DLD1 (cell line): Measurements from ENCODE around the gene UBN1.

Source experiments
- in situ Hi-C: cut with HindIII; loops from 2 replicates; pipeline ENCODE4 v1.10.0; 2017; ENCODE audit warnings: low sequenced_read_pairs

Gene UBN1

DNA sequence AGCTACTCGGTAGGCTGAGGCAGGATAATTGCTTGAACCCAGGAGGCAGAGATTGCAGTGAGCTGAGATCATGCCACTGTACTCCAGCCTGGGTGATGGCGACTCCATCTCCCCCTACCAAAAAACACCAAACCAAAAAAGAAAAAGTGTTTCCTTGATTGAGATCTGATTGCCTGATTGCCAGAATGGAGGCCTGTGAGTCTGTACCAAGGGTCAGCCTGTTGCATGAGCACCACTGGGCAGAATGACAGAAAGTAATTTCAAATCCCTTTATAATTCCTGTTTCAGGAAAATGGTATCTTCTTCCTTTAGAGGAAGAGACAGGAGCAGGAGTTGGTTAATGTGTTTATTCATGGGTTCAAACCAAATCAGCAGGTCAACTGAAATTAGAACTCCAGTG is 8.5 kb downstream of the UBN1 start:
- in situ Hi-C loops, result no loop called here

DNA sequence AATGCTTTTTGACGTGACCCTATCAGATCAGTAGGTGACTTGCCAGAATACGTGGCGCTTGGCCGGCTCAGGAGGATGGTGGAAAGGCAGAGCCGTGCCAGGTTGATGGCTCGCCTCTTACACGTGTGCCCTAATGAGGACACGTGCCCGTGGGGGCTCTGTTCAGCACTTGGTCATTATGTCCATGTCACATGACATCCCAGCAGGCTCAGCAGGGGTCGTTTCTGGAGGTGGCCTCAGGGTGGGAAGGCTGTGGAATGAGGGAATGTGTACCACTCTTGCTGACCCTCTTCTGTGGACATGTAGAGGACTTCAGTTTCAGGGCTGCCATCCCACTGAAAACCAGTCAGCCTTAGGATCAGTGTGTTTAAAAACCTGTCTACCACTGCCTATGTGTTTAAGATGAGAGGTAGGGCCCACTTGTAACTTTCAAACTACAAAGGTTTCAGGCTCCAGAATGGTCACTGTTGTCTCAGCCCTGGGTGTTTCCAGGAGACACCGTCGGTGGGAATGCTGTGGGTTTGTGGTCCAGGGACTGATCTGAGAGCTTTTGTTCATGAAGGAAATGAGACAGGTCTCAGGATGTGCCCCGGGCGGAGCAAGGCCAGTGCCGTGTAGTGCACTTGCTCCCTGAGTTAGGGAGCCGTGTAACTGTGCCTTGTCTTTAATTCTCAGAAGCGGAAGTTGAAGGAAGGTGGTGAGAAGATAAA is 12.1 kb downstream of the UBN1 start:
- in situ Hi-C loops, result no loop called here

DNA sequence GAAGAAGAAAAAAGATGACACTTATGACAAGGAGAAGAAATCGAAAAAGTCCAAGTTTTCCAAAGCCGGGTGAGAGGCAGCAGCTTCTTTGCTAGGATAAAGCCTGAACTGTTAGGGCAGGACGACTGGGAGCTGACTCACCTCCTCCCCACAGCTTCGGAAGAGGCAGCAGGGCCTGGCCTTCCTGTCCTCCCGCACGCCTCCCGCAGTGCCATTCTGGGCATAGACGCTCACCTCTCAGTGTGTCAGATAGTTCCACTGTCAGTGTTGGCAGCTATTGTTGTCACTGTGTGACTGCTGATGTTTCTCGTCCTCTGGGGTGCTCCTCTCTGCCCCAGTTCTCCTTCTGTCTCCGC is 12.6 kb downstream of the UBN1 start:
- in situ Hi-C loops, result no loop called here

DNA sequence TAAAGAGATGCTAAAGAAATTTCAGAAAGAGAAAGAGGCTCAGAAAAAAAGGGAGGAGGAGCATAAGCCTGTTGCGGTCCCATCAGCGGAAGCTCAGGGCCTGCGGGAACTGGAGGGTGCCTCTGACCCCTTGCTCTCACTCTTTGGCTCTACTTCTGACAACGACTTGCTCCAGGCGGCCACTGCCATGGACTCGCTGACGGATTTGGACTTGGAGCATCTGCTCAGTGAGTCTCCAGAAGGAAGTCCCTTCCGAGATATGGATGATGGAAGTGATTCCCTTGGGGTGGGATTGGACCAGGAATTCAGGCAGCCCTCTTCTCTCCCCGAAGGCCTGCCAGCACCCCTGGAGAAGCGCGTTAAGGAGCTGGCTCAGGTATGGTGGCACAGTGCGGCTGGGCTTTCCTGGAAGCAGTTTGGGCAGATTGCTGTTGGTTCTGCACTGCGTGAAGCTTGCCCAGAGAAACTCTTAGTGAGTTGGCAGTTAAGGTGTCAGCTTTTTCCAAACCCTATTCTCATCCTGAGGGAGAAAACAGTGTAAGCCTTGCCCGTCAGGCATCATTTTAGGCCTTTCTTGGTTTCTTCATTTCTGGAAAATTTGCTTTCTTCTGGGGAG is 13.6 kb downstream of the UBN1 start:
- in situ Hi-C loops, result no loop called here

DNA sequence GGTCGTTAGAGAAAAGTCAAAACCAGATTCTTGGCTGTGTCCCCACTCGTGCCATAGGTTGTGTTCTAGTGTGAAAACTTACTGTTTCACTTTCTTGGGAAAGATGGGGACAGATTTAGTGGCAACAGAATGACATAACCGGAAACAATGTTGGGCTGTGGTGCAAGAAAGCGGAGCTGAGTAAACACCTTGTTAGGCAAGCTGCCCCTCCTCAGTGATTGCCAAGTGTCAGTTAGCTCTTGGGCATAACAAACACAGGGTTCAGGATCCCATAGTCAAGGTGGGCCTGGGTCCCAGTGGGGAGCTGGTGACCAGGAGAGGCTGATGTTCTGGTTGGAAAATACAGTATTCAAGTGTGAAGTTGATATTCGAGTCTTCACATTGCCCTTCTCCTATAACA is 15.4 kb downstream of the UBN1 start:
- in situ Hi-C loops, result no loop called here

DNA sequence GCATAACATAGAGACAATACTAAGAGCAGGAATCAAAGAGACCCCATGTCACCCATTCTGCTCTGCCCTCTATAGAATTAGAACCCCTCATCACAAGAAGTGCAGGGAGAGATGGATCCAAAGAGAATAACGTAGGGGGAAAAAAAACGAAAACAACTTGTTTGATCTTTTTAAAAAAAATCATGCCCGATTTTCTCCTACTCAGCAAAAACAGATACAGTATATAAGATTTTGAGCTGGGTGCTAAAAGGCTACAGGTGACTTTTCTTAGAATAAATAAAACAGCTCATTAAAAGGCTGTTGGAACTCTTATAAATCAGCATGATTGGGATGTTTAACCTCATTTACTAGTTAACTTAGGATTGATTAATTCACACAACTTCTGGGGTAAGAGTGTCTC is 17.4 kb downstream of the UBN1 start:
- in situ Hi-C loops, result no loop called here

DNA sequence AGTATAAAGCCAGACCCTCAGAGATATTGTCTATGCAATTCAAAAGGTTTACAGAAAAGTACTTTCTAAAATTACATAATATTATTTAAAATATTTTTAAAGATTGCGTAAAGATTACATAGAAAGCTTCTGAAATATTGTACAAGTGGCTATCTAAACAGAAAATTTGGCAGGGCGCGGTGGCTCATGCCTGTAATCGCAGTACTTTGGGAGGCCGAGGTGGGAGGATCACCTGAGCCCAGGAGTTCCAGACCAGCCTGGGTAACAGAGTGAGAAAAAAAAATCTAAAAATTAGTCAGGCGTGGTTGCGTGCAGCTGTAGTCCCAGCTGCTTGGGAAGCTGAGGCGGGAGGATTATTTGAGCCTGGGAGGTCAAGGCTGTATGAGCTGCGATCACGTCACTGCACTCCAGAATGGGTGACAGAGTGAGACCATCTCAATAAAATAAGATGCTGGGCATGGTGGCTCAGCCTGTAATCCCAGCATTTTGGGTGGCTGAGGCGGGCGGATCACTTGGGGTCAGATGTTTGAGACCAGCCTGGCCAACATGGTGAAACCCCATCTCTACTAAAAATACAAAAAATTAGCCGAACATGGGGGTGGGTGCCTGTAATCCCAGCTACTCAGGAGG is 18.1 kb downstream of the UBN1 start:
- in situ Hi-C loops, result no loop called here

DNA sequence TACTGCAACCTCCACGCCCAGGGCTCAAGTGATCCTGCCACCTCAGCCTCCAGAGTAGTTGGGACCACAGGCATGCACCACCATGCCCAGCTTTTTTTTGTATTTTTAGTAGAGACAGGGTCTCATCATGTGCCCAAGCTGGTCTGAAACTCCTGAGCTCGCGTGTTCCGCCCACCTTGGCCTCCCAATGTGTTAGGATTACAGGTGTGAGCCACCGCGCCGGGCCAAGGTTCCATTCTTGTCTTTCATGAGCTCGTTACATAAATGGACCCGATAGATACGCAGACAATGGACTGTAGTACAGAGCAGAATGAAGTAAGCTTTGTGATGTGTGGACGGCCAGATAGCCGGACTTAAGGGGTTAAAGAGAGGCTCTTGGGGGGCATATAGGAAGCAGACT is 19.3 kb downstream of the UBN1 start:
- in situ Hi-C loops, result no loop called here

DNA sequence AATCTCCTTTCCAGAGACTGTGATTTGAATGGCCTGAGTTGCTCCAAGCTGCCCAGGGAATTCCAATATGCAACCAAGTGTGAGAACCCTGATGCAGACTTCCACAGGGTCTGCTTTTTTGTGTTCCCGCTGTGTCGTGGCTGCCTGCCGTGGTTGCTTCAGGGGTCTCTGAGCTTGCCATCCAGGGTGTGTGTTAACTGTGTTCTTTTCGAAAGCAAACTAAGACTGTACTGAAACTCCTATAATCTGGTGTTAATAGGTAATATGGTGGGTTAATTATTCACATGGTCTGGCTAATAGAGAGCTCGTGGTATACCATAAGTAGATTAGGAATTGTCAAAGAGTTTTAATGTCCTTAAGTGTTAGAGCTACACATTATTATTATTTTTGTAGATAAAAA is 20.7 kb downstream of the UBN1 start:
- in situ Hi-C loops, result no loop called here

DNA sequence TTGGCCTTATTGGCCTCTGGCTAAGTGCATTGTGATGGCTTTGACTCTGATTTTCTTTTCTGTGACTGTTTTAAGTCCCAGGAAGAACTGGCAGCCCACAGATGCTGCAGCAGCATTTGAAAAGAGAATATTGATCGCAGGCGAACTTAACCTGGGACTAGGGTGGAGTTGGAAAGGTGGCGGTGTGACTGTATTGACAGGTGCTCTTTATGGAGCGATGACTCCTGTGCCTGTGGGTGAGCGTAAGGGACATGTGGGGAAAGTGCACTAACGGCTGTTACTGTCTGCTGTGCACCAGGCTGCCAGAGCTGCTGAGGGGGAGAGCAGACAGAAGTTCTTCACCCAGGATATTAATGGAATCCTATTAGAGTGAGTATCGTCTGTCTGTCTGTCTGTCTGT is 21.3 kb downstream of the UBN1 start:
- in situ Hi-C loops, result no loop called here

DNA sequence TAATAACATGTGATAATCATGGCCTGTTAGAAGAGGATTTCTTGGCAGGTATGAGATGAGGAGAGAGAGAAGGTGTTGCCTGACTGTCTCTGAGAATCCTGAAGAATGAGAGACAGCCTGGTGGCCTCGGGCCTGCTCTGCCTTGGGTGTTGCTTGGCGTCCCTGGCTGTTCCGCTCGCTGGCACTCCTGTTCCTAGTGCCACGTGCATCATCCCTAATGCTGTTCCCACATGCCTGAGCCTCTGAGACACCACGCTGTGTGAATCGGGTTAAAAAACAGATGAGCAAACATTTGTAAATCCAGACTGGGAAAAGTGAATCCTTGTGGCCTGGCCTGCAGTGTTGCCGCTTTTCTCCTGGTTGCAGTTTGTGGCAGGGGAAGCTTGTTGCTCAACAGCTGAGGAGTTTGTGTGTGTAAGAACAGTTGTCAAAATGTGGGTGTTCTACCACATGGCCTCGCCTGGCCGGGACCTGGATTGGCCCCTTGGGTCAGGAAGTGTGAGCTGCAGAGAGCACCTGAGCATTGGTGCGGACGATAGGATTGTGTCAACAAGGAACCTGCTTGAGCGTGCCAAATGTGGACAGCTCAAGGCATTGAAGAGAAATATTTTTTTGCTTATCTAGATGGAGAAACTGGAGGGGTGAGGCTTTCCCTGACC is 22.0 kb downstream of the UBN1 start:
- in situ Hi-C loops, result no loop called here

DNA sequence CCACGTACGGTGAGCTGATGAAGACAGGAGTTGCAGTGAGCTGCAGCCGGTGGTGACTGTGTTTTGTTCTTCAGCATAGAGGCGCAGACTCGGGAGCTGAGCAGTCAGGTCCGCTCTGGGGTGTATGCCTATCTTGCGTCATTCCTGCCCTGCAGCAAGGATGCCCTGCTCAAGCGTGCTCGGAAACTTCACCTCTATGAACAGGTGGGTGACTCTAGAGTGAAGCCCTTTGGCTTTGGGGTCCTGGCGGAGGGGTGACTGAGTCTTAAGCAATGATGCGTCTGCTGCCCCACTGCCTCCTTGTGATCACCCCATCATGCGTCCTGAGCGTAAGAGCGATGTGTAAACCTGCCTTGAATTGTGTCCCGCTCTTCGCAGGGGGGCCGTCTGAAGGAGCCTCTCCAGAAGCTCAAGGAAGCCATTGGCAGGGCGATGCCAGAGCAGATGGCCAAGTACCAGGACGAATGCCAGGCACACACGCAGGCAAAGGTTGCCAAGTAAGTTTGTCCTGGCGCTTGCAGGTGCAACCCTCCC is 22.9 kb downstream of the UBN1 start:
- in situ Hi-C loops, result no loop called here

DNA sequence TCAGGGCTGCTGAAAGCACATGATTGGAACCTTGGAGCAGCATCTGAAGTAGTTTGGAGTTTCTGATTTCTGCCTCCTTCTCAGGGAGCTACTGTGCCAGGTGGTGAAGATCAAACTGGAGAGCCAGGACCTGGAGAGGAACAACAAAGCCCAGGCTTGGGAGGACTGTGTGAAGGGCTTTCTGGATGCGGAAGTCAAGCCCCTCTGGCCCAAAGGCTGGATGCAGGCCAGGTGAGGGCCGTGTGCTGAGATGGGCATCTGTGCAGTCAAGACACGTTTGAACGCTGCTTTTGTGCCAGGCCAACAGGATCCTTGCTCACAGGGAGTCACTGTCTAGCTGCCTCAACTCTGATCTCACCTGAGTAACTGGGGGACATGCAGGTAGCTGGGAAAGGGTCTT is 23.8 kb downstream of the UBN1 start:
- in situ Hi-C loops, result no loop called here

DNA sequence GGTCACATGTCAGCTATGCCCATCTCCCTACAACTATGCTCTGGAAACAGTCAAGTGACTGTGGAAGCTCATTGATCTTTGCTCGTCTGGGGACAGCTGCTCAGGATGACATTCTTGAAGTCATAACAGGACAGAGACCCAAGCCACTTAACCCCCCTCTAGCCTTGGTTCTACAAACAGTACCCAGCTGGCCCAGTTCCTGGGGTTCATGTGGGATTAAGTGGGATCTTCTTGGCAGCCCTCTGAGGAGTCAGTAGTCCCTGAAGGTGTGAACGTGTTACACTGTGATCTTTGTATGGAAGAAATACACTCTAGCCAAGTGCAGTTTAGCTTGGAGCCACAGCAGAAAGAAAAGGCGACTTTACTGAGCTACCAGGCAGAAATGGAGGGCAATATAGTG is 25.8 kb downstream of the UBN1 start:
- in situ Hi-C loops, result no loop called here

DNA sequence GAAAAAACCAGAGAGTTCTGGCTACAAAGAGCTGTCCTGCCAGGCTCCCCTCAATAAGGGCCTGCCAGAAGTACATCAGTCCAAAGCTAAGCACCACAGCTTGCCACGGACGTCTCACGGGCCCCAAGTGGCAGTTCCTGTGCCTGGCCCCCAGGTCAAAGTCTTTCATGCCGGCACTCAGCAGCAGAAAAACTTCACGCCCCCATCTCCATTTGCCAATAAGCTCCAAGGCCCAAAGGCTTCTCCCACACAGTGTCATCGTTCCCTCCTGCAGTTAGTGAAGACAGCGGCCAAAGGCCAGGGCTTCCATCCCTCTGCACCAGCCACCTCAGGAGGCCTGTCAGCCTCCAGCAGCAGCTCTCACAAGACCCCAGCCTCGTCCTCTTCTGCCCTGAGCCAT is 27.4 kb downstream of the UBN1 start:
- in situ Hi-C loops, result no loop called here

DNA sequence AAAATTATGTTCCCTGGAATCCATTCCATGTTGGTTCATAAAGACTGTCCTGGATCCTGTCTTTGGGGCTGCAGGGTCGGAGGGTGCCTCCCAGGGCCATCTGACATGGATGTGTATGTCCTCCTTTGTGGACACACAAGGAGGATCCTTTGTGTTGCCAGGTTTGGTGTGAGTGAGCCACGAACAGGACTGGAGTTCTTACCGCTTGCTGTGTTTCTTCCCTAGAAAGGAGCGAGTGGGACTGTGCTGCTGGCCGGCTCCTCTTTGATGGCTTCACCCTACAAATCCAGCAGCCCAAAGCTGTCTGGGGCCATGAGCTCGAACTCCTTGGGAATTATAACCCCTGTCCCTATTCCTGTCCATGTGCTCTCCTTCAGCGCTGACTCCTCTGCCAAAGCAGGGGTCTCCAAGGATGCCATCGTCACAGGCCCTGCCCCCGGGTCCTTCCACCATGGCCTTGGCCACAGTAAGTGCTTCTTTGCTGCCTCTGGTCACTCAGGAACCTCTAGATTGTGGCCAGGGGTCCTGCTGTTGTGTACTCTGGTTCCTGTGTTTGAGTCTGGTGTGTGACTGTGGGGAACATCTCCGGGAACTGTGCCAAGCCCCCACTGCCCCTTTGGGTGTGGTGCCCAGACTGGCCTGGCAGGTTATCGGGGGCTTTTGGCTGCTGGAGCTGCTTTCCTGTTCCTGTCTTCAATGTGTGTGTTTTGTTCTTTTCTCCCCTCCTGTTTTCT is 29.5 kb downstream of the UBN1 start:
- in situ Hi-C loops, result no loop called here

DNA sequence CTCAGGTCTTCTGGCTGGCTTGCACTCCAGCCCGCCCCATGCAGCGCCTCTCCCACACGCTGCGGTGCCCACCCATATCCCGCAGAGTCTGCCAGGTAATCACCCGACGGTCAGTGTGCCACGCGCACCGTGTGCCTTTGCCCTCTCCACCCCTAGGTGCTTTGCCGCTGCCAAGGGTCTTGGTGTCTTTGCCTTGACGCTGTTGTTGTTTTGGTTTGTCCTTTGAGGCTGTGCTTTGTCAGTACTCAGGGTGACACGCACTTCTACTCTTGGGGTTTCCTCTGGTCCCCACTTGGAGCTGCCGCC is 30.1 kb downstream of the UBN1 start:
- in situ Hi-C loops, result no loop called here

DNA sequence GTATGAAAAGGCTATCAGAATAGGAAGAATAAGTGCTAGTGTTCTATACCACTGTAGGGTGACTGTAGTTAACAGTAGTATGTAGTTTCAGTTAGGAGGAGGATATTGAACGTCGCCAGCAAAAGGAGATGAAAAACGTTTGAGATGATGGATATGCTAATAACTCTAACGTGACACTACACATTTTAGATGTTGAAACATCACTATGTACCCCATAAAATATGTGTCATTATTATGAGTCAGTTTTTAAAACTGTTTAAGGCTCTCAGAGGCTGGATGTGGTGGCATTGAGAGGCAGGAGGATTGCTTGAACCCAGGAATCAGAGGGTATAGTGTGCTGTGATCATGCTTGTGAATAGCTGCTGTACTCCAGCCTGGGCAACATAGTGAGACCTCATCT is 31.8 kb downstream of the UBN1 start:
- in situ Hi-C loops, result no loop called here

DNA sequence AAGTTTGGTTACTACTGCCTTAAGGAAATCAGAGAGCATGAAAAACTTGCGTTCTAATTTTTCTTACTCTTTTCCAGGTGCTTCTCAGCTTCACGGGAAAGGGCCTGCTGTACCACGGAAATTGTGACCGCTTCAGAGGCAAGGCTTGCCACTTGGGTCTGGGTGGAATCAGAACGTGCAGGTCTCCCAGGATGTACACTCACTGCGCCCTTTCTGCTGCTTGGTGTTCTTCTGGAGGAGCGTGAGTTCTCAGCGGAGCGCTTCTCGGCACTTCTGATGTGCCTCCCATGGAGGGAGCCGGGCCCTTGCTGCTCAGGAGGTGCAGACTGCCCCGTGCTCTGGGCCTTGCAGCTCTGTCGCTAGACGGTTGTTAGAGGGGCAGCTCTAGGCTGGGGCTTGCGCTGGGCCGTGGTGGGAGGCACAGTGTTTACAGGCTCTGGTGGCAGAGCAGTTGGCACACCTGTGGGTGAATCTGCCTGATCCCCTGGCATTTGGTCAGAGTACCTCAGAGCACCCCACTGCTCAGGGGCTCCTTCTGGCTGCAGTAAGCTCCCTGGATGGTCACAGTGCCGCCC is 32.8 kb downstream of the UBN1 start:
- in situ Hi-C loops, result no loop called here

DNA sequence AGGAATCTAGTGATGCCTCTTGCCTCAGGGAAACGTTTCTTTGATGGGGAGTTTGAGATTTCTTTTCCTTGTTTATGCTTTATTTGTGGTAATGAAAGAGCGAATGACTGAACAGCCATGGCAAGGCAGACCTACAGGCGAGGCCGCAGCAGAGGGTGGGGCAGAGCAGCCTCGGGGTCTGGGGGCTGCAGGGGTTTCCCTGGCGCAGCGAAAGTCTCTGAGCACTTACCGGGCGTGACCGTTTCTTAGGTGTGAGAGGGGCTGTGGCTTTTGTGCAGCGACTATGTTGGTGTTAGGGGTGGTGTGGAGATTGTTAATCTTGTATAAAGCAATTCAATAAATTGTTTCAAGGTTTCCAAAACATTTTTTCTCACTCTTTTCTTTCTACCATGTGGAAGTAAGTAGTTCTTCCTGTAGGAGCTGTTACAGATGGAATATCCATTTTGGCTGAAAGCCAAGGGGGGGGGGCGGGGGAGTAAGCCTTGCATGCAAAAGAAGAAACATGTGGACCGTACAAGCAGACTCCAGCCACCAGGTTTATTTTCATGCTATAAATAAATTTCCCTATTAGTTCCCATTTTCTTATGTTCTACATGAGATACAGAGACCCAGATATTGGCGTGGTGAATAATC is 34.8 kb downstream of the UBN1 start:
- in situ Hi-C loops, result no loop called here
